ENCODE measurements around the gene STXBP3. TPM values are rescaled to one million over a fixed set of nuclear protein-coding genes. Genes with fewer than 3 reads are reported as not detected.

Gene STXBP3
- polyA plus RNA-seq, 4 donors: 40.1 to 83.0 (median 73.8) TPM

DNA sequence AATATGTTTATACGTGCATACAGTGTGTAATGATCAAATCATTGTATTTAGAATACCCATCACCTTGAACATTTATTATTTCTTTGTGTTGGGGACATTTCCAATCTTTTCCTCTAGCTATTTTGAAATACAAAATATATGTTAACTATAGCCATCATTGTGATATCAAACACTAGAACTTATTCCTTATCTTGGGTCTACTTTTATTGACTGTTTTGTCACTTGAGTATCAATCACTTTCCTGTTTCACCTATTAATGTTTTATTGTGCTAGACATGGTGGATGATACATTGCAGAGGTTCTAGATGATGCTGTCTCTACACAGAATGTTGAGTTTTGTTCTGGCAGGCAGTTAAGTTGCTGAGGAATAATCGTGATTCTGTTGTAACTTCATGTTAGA, 45.9 kb downstream of the STXBP3 start:
- no peak for DNase-seq (ENCODE audit: low read depth in 4 of 4, low spot score in 3 of 4)

- DNase-seq (ENCODE audit: low read depth in 4 of 4, low spot score in 3 of 4): no peak
These were observed 52.5 kb downstream of the STXBP3 start for GRCh38 chr1:108799001-108799400.

DNA sequence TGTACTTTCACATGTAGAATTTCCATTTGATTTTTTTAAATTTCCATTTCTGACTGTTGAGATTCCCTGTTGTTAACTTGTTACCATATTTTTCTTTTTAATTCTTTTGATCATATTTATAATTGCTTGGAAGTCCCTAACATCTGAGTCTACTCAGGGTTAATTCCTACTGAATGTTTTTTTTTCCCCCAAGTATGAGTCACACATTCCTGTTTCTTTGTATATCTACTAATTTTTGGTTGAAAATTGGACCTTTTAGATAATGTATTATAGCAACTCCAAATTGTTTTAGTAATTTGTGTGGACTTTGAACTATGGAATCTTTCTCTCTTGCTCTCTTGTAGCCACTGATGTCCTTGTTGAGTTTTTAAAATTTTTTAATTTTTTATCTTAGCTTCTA, 54.6 kb downstream of the STXBP3 start:
- no peak for DNase-seq (ENCODE audit: low read depth in 4 of 4, low spot score in 3 of 4)

- no peak for DNase-seq (ENCODE audit: low read depth in 4 of 4, low spot score in 3 of 4)
These were observed 57.1 kb downstream of the STXBP3 start for GRCh38 chr1:108803548-108803947.

- no peak for DNase-seq (ENCODE audit: low read depth in 4 of 4, low spot score in 3 of 4)
These were observed 62.0 kb downstream of the STXBP3 start for GRCh38 chr1:108808438-108808837.

- no peak for DNase-seq (ENCODE audit: low read depth in 4 of 4, low spot score in 3 of 4)
These were observed 65.1 kb downstream of the STXBP3 start for GRCh38 chr1:108811611-108812010.

GRCh38 chr1:108813326-108813725, 66.9 kb downstream of the STXBP3 start:
- no peak for DNase-seq (ENCODE audit: low read depth in 4 of 4, low spot score in 3 of 4)

- DNase-seq (ENCODE audit: low read depth in 4 of 4, low spot score in 3 of 4): no peak
These were observed 68.1 kb downstream of the STXBP3 start for GRCh38 chr1:108814343-108815125.

DNA sequence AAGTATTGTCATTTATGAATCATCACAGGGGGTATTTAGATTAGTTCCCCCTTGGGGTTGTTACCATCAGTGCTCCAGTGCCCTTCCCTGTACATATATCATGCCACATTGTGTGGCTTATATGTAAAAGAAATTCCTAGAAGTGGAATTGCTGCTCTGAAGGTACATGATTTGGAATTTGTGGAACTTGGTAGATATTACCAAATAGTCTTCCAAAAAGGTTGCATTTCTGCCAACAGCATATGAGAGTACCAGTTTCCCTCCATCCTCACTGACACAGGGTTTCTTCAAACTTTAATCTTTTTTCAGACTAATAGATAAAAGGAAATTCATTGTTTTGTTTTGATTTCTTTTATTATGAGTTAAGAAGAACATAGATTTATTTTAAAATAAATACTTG, 69.1 kb downstream of the STXBP3 start:
- no peak for DNase-seq (ENCODE audit: low read depth in 4 of 4, low spot score in 3 of 4)

DNA sequence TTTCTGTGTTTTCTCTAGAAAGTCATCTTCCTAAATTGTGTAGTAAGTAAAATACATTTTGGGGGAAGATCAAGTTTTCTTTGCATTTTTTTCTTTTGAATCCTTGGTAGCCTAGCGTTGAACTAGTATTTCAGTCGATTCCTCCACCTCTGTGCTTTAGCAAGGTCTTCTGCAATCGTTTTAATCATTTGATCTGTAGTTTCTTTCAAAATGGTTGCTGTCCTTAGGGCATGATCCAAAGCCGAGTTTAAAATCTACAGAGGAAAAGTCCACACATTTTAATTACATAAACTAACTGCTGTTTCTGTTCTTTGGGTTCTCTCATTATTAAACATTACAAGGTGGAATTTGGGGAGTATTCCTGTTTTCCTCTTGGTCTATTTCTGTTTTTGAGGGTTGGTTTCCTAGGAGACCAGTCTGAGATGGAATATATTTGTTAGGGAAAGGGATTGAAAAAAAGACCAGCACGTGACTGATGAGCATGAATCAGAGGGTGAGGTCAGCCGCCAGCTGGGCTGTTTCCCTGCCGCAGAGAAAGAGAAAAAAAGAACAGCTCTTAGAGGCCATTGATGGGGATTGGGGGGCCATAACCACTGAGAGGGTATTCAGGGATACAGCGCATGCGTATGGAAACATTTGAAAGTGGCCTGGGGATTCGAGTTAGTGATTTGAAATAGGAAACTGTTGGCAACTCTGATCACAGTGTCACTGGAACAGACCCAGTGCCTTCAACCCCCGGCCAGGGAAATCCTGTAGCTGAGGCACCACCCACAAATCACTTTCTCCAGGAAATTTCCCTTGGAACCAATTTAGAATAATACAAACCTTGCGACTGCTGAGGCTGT, 69.8 kb downstream of the STXBP3 start:
- DNase-seq (ENCODE audit: low read depth in 4 of 4, low spot score in 3 of 4): peak; percentile 33 to 72 (median 58)

GRCh38 chr1:108817016-108817415, 70.5 kb downstream of the STXBP3 start:
- DNase-seq (ENCODE audit: low read depth in 4 of 4, low spot score in 3 of 4): no peak

DNA sequence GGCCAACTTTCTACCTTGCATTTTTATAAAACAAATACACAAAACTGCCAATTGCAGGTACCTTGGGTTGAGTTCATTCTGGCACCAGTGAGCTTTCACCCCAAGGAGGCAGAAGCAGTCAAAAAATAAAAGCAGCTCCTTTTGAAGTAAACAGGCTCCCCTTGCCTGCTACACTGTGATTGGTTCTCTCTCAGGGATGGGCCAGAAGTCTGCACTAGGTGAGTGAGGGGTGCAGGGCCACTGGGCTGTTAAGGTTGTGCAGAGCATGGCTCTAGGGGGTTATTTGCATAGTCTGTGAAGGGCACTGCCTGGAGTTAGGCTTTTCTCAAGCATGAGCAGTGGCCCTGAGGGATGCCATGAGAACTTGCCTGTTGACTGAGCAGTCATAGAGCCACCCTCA, 71.3 kb downstream of the STXBP3 start:
- no peak for DNase-seq (ENCODE audit: low read depth in 4 of 4, low spot score in 3 of 4)

GRCh38 chr1:108819878-108820277, 73.4 kb downstream of the STXBP3 start:
- DNase-seq (ENCODE audit: low read depth in 4 of 4, low spot score in 3 of 4): no peak

DNA sequence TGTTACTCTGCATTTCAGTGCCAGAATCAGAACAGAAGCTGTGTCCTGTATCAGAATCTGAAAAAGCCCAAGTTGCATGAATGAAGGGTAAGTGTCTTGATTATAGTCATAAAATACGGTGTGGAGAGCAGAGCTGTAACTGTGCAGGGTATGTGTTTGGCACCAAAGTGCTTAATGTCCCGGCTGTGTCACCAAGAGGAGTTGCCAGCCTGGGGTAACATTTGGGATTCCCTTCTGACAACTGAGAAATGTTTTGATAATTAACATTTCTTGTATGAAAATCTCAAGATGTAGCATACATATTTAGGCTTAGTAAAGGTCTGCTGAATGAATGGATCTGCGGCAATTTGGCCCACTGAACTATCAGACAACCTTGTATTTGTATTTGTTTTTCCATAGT, 77.2 kb downstream of the STXBP3 start:
- no peak for DNase-seq (ENCODE audit: low read depth in 4 of 4, low spot score in 3 of 4)

DNA sequence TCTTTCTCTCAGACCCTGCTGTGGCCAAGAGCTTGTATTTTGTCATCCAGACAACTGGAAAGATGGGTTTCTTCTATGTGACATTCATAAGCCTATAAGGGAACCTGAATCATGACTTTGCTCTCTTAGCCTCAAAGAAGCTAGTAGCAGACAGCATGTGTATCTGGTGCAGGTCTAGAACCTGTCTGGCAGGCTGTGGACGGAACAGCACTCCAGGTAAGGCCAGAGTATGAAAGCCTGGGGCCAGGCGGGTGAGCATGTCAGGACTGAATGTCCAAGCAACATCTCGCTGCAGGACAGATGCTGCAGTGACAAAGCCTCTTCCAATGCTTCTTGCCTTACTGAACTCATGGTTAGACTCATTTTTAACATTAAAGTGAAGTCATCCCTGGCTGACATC, 77.6 kb downstream of the STXBP3 start:
- no peak for DNase-seq (ENCODE audit: low read depth in 4 of 4, low spot score in 3 of 4)

DNA sequence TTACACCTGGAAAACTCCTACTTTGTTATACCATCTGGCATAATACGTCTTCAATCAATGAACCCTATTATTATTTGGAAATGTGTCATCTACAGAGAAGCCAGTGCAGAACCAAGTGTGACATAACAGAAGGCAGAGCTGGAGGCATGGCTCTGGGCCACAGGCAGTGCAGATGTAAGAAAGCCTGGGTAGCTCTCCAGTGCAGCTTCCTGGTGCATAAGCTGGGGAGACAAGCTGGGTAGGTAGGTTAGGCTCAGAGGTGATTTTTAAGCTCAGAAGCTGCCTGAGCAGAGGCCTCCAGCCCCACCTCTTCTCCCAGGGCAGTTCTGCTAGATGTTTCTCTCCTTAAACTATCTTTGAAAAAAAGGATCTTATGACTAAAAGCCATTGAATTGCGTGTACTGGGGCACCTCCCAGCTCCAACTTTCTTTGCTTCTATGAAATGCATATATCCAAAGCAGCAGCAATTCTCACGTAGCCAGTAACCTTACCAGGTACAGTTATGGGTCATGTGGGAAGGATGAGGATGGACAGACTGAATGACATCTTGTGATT, 79.7 kb downstream of the STXBP3 start:
- DNase-seq (ENCODE audit: low read depth in 4 of 4, low spot score in 3 of 4): no peak

GRCh38 chr1:108828074-108828961, 81.8 kb downstream of the STXBP3 start:
- peak; percentile 43 to 70 (median 58) for DNase-seq (ENCODE audit: low read depth in 4 of 4, low spot score in 3 of 4)

DNA sequence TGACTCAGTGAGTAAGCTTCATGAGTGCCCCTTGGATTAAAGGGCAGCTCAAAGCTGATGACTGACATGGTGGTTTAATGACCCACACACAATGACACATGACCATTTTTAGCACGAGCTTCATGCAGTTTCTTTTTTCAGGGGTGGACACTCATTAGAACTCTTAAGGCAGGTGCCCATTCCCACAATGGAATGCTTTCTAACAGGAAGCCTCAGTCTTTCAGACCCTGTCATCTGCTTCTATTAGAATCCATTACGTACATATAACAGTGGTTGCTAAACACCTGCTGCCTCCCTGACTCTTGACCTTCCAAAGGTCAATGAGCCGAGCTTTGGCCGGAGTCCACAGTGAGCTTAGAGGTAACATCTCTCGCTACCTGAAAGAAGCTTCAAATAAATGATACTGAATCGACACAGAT, 83.0 kb downstream of the STXBP3 start:
- no peak for DNase-seq (ENCODE audit: low read depth in 4 of 4, low spot score in 3 of 4)

DNA sequence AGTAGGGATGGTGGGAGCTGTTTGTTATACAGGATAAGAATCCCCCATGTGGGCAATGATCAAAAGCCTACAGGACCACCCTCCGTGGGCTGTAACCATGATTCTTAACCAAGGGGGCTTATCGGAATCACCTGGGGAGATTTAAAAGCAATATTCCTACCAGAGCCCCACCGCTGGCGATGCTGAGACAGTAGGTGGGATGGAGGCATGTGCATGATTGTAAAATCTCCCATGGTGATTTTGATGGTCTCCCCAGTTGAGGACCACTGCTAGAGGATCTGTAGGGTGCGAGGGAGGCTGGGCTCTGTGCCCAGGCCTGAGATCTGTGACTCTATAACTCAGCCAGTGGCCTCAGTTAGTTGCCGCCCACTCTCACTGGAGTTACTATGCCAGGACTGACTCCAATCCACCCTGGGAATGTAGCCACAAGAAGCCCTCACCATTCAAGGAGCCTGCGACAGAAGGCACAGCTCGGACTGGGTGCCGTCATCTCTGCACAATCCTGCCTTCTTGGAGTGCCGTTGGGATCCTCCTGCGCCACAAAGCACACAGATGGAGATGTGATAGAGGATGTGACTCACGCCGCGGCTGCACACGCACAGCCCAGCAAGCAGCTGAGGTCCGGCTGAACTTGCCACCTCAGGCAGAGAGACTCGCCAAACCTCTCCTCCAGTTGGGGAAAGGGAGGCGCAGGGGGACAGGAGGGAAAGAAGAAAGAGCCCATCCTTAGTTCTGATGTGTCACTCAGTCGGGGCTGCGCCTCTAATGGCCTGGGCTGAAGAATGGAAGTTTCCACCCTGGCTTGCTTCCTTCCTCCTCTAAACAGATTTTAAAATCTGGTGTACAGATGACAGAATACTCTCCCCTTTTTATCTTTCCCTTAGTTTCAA, 83.9 kb downstream of the STXBP3 start:
- DNase-seq (ENCODE audit: low read depth in 4 of 4, low spot score in 3 of 4): no peak

DNA sequence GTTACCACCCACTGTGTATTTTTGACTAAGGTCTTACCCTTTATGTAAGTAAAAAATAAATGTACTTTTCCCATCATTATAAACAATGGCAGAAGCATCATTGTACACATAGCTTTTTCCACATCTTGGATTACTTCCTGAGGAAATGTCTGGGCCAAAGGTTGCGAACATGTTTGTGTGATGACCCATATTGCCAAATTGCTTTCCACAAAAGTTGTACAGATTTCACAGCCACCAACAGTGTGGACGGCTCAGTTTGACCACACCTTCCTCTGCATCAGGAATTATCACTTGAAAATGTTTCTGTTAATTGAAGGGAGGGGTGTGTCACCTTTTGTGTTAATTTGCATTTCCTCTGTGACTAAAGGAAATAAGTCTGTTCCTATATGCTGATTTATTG, 84.8 kb downstream of the STXBP3 start:
- no peak for DNase-seq (ENCODE audit: low read depth in 4 of 4, low spot score in 3 of 4)
